ENCODE measurements around the gene NFIX. TPM values are rescaled to one million over a fixed set of nuclear protein-coding genes. Genes with fewer than 3 reads are reported as not detected.

Gene NFIX
- total RNA-seq, 2 experiments from 2014 or later, result 6.2 to 6.4 TPM

DNA sequence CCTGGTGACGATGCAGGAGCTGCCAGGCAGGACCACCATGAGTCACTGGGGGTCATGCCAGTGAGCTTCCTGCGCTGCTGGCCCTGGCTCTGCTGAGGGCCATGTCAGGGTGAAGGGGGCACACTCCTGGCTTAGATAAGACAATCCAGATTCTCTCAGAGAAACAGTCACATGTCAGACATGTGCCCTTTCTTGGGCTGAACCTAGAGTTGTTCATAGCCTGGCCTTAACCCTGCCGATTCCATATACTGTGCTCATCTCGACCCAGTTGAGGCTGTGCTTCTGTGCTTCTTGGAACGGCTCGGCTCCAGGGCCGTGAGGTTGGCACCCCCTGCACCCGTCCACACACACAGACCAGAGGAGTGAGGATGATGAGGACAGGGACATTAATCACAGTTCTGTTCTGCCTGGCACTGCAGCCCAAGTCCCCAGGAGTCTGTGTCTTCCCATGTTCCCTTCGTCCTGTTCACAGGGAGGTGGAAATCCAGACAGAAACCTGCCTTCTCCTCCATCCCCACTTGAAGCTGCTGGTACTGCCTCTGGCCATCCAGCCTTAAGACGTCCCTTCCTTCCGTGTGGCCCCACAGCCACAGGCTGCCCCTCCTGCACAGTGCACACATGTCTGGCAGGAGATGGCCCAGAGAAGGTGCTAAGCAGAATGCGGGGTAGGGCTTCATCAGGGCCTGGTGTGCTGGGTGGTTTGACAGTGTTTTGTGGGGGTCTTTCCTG is 57.3 kb downstream of the NFIX start:
- Mint-ChIP-seq H3K4me3 (no peak overlapping the region), H3K27me3 (ENCODE audit: low read depth) (no peaks in the 10 kb centered on the region), H3K9me3 (no peaks in the 10 kb centered on the region), H3K27ac (no peak overlapping the region), H3K36me3 (ENCODE audit: low read depth) (no peaks in the 10 kb centered on the region), H3K4me1 (ENCODE audit: low read depth) (peaks cover 11% of the 10 kb centered on the region)
- DNase-seq, result no peak
- CTCF ChIA-PET, result interaction anchor here (0.9 to 1.8 kb wide), 4 partner anchors 8 to 87 kb away, joined by 3 to 7 read pairs (median 3); no protein-coding TSS in a partner anchor
- intact Hi-C loops (cut with micrococcal nuclease), result no loop called here

DNA sequence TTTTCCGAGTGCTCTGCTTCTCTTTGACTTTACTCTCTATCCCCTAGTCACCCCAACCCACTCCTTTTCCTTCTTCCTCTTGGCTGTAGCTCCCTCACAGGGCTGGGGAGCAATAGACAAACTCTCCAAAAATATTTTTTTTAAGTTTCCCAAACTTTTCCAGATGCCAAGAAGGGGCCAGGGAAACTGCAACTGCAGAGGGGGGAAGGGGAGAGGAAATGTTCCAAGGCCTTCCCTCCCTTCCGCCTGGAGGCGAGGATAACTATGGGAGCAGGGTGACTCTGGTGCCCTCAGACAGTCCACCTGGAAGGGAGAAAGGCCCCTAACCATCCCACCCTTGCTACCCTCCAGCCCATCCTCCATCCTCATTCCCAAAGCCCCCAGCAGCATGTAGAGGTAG is 58.0 kb downstream of the NFIX start:
- no peaks in the 10 kb centered on the region for H3K9me3 Mint-ChIP-seq
- peaks cover 11% of the 10 kb centered on the region for H3K4me1 Mint-ChIP-seq (ENCODE audit: low read depth)
- no peak overlapping the region for H3K4me3 Mint-ChIP-seq
- H3K36me3 Mint-ChIP-seq (ENCODE audit: low read depth), result no peaks in the 10 kb centered on the region
- CTCF ChIA-PET, result interaction anchor here (1.2 to 1.8 kb wide), 3 partner anchors 8 to 24 kb away, joined by 3 to 7 read pairs (median 4); no protein-coding TSS in a partner anchor
- H3K27ac Mint-ChIP-seq, result no peak overlapping the region
- no peaks in the 10 kb centered on the region for H3K27me3 Mint-ChIP-seq (ENCODE audit: low read depth)
- DNase-seq, result no peak
- intact Hi-C loops (cut with micrococcal nuclease), result no loop called here

DNA sequence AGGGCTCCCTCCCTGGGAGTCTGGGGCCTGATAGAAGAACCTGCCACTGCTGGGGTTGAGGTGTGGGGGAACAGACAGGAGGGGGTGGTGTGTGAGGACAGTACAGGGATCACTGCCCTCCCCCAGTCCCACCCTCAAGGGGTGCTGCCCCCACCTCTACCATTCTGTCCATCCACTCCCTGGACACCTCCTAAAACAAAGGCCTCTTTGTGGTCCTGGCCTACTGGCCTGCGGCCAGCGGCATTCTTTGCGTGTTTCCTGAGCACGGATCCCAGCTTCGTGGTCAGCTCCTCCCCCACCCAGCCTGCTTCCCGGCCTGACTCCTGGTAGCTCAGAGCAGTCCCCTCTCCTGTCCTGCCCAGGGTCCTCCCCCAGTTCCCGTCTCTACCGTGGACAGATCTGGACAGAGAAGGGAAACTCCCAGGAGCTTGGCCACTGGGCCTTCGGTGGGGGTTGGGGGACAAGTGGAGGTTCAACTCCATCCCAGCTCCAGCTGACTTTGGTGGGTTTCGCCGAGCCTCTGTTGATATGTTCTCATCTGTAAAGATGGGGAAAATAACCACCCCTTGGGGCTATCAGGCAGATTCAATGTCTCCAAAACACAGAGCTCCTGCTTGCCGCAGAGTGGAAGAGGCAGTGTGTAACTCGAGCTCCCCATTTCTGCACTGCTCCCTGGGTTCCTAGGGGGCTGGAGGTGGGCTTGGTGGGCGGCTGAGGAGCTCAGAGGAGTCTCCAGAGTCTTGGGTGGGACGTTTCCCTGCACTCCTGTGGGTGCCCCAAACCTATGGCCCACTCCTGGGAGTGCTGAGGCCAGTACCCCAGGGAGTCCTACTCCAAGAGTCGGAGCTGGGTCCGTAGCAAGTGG is 58.7 kb downstream of the NFIX start:
- no peak overlapping the region for H3K4me3 Mint-ChIP-seq
- no peaks in the 10 kb centered on the region for H3K27me3 Mint-ChIP-seq (ENCODE audit: low read depth)
- peaks cover 11% of the 10 kb centered on the region for H3K4me1 Mint-ChIP-seq (ENCODE audit: low read depth)
- no peaks in the 10 kb centered on the region for H3K9me3 Mint-ChIP-seq
- H3K27ac Mint-ChIP-seq, result no peak overlapping the region
- intact Hi-C loops (cut with micrococcal nuclease), result no loop called here
- CTCF ChIA-PET, result interaction anchor here (0.6 to 2.0 kb wide), 7 partner anchors 7 to 239 kb away, joined by 3 to 7 read pairs (median 4); no protein-coding TSS in a partner anchor
- no peak for DNase-seq
- no peaks in the 10 kb centered on the region for H3K36me3 Mint-ChIP-seq (ENCODE audit: low read depth)

DNA sequence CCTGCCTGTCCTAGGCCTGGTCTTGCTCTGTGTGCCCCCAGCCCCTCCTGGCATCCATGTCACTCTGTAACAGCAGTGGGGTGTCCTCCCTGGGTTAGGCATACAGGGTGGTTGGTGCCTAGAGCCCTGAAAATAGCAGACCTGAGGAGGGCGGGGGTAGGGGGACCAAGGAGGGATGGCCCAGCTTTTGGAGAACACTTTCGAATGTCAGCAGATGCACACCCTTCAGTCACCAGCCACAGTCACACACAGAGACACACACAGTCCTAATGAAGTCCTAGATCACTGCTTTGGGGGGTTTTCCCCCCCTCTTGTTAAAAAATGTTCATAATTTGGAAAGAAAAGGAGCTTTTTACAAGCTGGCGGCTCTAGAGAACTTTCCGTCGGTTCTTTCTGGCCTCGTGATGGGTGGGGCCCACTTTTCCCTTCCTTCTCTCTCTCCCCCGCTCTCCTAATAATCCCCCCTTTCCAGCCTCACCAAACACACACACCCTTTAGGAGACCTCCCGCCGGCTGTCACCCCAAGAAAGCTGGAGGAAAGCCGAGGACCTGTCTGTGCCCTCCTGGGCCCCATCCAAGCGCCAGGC is 59.4 kb downstream of the NFIX start:
- no peaks in the 10 kb centered on the region for H3K9me3 Mint-ChIP-seq

DNA sequence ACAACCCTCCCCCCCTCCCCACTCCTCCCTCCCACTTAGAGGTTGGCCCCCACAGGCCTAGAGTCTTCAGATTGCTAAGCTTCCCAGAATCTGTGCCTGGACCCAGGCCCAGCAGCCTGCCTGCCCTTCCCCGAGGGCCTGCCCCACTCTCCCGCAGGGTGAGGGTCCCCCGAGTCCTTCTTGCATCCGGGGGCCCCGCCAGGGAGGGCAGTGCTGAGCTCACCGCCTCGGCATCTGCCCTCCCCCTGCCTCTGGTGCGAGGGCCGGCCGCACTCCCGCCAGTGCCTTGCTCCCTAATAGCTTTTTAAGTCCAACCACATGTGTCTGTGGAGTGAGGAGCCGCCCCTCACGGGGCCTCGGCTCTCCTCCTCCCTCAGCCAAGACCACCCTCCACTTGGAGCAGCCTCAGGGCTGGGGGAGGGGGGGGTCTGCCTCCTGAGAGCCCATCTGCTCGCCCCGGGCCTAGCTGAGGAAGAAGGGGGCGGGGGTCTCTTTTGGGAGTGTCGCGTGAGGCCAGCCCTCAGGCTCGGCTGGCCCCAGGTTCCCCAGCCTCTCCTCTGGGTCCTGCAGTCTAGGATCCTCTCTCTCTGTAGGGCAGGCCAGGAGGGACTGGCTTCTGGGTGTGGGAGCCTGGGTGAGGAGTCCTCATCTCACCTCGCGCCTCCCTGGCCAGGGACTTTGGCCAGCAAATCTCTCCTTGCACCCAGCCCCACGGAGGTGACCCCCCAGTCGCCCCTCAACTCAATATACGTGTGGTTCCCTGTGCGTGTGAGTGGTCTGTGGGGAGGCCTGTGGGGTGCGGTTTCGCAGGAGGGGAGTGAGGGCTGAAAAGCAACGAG is 60.2 kb downstream of the NFIX start:
- DNase-seq, result no peak
- no peak overlapping the region for H3K27ac Mint-ChIP-seq
- no peak overlapping the region for H3K4me3 Mint-ChIP-seq
- H3K27me3 Mint-ChIP-seq (ENCODE audit: low read depth), result no peaks in the 10 kb centered on the region
- CTCF ChIA-PET, result interaction anchor here (0.5 to 2.0 kb wide), 5 partner anchors 26 to 90 kb away, joined by 3 to 7 read pairs (median 4); no protein-coding TSS in a partner anchor
- intact Hi-C loops (cut with micrococcal nuclease), result no loop called here
- no peaks in the 10 kb centered on the region for H3K36me3 Mint-ChIP-seq (ENCODE audit: low read depth)
- H3K9me3 Mint-ChIP-seq, result no peaks in the 10 kb centered on the region
- H3K4me1 Mint-ChIP-seq (ENCODE audit: low read depth), result peaks cover 11% of the 10 kb centered on the region

More for the DNA sequence above, 59.4 kb downstream of the NFIX start:
- no peaks in the 10 kb centered on the region for H3K36me3 Mint-ChIP-seq (ENCODE audit: low read depth)
- intact Hi-C loops (cut with micrococcal nuclease), result no loop called here
- DNase-seq, result no peak
- peaks cover 11% of the 10 kb centered on the region for H3K4me1 Mint-ChIP-seq (ENCODE audit: low read depth)
- CTCF ChIA-PET, result interaction anchor here (0.6 to 2.0 kb wide), 5 partner anchors 21 to 239 kb away, joined by 3 to 6 read pairs (median 4); no protein-coding TSS in a partner anchor
- H3K4me3 Mint-ChIP-seq, result no peak overlapping the region
- no peak overlapping the region for H3K27ac Mint-ChIP-seq
- H3K27me3 Mint-ChIP-seq (ENCODE audit: low read depth), result no peaks in the 10 kb centered on the region

DNA sequence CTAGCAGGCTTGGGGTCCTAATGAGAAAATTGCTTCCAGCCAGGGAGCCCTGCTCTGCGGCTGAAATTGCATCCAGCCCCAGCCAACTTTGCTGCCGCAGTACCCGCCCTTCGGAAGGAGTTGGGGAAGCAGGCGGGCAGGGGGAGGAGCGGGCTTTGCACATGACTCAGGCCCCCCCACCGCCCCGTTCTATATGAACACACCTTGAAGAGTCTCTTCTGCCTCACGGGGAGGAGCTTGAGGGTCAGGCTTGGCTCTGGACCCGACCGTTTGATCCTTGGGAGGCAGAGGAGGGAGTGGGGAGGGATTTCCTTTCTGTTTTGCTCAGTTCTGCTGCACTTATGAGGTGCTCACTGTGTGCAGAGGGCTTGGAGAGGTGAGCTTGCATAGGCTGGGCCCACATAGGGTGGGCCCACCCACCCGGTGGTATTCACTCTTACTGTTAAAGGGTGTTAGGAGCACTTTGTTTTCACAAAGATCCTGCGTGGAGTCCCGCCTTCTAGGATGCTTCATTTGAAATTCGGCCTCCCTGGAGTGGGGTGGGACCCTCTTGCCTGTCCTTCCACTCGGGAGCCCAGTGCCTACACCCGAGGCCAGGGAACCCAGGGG is 60.9 kb downstream of the NFIX start:
- Mint-ChIP-seq H3K9me3 (no peaks in the 10 kb centered on the region), H3K36me3 (ENCODE audit: low read depth) (no peaks in the 10 kb centered on the region), H3K4me1 (ENCODE audit: low read depth) (peaks cover 14% of the 10 kb centered on the region), H3K27me3 (ENCODE audit: low read depth) (no peaks in the 10 kb centered on the region), H3K27ac (no peak overlapping the region), H3K4me3 (no peak overlapping the region)
- CTCF ChIA-PET, result interaction anchor here (0.8 to 1.9 kb wide), 2 partner anchors 27 to 79 kb away, joined by 3 to 7 read pairs; no protein-coding TSS in a partner anchor
- no peak for DNase-seq
- intact Hi-C loops (cut with micrococcal nuclease), result no loop called here

DNA sequence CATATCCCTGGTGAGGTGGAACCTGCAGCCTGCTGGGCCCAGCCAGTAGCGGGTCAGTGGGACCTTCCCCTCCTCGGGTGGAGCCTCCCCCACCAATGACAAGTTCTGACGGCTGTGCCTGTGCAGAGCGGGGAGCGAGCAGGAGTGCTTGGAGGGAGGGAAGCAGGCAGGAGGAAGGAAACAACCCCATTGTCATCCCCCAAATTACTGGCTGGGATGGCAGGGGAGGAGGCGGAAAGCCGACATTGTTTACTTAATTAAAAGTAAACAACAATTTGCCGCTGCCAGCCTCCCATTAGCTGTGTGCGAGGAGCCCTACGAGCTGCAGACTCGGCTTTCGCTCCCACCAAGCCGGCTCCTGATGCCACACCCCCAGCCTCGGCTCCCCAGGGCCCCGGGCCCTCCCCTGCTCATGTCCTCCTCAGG is 61.9 kb downstream of the NFIX start:
- peaks cover 9% of the 10 kb centered on the region for H3K4me1 Mint-ChIP-seq (ENCODE audit: low read depth)
- no peak overlapping the region for H3K4me3 Mint-ChIP-seq
- peaks cover 3% of the 10 kb centered on the region for H3K27me3 Mint-ChIP-seq (ENCODE audit: low read depth)
- intact Hi-C loops (cut with micrococcal nuclease), result no loop called here
- no peaks in the 10 kb centered on the region for H3K36me3 Mint-ChIP-seq (ENCODE audit: low read depth)
- CTCF ChIA-PET, result interaction anchor here (1.2 to 6.2 kb wide), 5 partner anchors 17 to 92 kb away, joined by 3 to 110 read pairs (median 53); no protein-coding TSS in a partner anchor
- no peaks in the 10 kb centered on the region for H3K9me3 Mint-ChIP-seq
- DNase-seq, result no peak
- no peak overlapping the region for H3K27ac Mint-ChIP-seq

DNA sequence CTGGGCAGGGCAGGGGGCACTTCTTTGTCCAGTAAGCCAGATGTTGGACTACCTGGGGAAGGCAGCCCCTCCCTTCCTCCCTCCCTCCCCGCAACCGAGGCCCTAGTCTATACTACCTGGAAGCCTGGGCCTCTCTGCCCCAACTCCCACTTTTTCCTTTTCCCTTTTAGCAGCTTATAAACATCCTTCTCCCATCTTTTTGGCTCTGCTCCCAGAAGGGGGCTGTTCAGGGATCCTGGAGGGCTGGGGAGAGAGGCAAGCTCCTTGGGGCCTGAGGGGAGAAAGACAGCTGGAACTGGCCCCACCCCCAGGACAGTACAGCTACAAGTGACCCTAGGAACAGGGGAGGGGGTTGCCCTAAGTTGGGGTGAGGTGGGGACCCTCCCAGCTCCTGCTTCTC is 62.5 kb downstream of the NFIX start:
- Mint-ChIP-seq H3K4me1 (ENCODE audit: low read depth) (peaks cover 9% of the 10 kb centered on the region), H3K4me3 (no peak overlapping the region), H3K27ac (no peak overlapping the region), H3K9me3 (no peaks in the 10 kb centered on the region), H3K36me3 (ENCODE audit: low read depth) (no peaks in the 10 kb centered on the region), H3K27me3 (ENCODE audit: low read depth) (peaks cover 4% of the 10 kb centered on the region)
- intact Hi-C loops (cut with micrococcal nuclease), result no loop called here
- CTCF ChIA-PET, result interaction anchor here (1.2 to 6.2 kb wide), 4 partner anchors 18 to 92 kb away, joined by 3 to 110 read pairs (median 74); no protein-coding TSS in a partner anchor
- DNase-seq, result no peak

DNA sequence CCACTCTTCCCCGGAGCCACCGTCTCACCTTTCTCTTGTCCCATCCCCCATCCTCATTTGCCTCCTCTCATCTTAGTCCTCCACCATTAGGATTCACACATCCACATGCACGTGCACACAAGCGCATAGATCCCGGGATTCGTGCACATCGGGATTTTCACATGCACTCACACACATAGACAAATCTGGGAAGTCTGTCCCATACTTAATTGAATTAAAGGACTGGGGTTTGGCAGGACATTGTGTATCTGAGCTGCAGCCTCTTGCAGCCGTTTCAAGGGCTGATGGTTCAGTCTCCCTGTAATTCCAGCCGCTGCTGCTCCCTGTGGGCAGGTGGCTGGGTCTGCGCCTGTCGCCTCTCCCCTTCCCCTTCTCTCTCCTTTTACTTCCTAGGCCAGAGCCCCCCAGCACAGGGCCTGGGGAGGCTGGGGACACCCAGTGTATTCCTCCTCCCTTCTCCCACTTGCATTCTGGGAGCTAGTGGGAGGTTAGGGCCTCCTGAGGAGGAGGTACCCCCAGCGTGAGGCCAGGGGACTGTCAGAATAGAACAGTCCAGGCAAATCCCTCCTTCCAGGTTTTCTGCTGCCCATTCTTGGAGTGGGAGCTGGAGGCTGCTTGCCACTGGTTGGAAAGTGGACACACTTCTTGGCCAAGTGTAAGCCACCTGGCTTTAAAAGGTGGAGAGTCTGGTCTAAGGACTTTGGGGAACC is 63.8 kb downstream of the NFIX start:
- Mint-ChIP-seq H3K27me3 (ENCODE audit: low read depth) (peaks cover 4% of the 10 kb centered on the region), H3K4me1 (ENCODE audit: low read depth) (peaks cover 9% of the 10 kb centered on the region), H3K9me3 (no peaks in the 10 kb centered on the region), H3K27ac (no peak overlapping the region), H3K36me3 (ENCODE audit: low read depth) (no peaks in the 10 kb centered on the region), H3K4me3 (no peak overlapping the region)
- CTCF ChIA-PET, result interaction anchor here (0.9 to 6.2 kb wide), 6 partner anchors 13 to 94 kb away, joined by 4 to 110 read pairs (median 52); no protein-coding TSS in a partner anchor
- intact Hi-C loops (cut with micrococcal nuclease), result no loop called here
- DNase-seq, result no peak

DNA sequence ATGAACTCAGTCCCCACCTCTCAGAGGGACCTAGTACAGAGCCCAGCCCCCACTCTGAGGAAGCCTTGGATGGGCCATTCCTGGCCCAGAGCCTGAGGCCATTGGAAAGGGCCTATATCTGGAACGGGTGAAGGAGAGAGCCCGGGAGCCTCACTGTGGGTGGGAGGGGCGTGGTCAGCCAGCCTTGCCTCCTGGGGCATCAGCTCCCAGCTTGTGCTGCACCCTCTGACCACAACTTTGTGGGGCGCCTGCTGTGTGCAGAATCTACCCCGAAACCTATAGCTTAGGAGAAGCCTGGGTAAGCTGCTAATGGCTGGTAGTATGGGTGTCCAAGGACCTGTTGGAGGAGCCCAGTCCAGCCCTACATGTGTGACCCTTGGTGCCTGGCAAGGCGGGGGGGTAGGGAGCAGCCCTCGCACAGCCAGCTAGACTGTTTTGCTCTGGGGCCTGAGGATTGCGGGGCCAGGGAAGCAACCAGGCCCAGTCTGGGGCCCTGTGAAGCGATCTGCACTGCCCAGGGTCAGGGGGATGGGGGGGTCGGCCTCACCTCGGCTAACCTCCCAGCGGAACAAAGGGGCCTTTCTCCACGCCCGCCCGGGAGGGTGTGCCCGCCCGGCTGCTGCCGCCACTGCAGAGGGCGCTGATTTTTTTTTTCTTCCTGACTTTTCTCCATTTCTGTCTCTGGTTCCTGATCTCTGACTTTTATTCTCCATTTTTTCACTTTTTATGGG is 65.1 kb downstream of the NFIX start:
- no peaks in the 10 kb centered on the region for H3K36me3 Mint-ChIP-seq (ENCODE audit: low read depth)
- H3K27ac Mint-ChIP-seq, result no peak overlapping the region
- peak overlapping the region; percentile 71 for H3K4me3 Mint-ChIP-seq
- intact Hi-C loops (cut with micrococcal nuclease), result loop anchor here (2.0 kb wide), 1 partner anchor 34 kb away; no protein-coding TSS in a partner anchor
- no peaks in the 10 kb centered on the region for H3K9me3 Mint-ChIP-seq
- DNase-seq, result no peak
- H3K4me1 Mint-ChIP-seq (ENCODE audit: low read depth), result peaks cover 9% of the 10 kb centered on the region
- peaks cover 4% of the 10 kb centered on the region for H3K27me3 Mint-ChIP-seq (ENCODE audit: low read depth)
- CTCF ChIA-PET, result interaction anchor here (0.7 to 6.2 kb wide), 26 partner anchors 8 to 666 kb away, joined by 3 to 110 read pairs (median 8); no protein-coding TSS in a partner anchor
